Kidney (tissue), 14 donors: Measurements from ENCODE around the gene CMPK1. TPM values are rescaled to one million over a fixed set of nuclear protein-coding genes. Genes with fewer than 3 reads are reported as not detected.

ENCODE experiments used
- DNase-seq, 5 donors: peaks; one replicate each; pipeline ENCODE4 v3.0.0-alpha.2; 2013 to 2020
- FAIRE-seq: peaks from 2 replicates; lab custom pipeline; 2012; peaks lifted over from hg19 to GRCh38; lab: Jason Lieb, UNC
- H3K27ac ChIP-seq, 2 donors: one replicate each; pipeline ENCODE4 v1.7.0; 2013; ENCODE audit warnings: low read depth in 2 of 2, low read length in 2 of 2, inconsistent platforms in 1 of 2
- H3K27me3 ChIP-seq: one replicate; pipeline ENCODE4 v1.7.1; 2013; ENCODE audit warnings: low read length, inconsistent platforms; ENCODE audit not compliant: control insufficient read depth, insufficient read depth
- H3K36me3 ChIP-seq, 3 donors: one replicate each; pipeline versions ENCODE4 v1.7.0 to v1.7.1; 2013; ENCODE audit warnings: low read length in 3 of 3, control low read depth in 1 of 3, inconsistent platforms in 1 of 3; ENCODE audit not compliant: insufficient read depth in 3 of 3, control insufficient read depth in 2 of 3
- H3K4me1 ChIP-seq, 3 donors: one replicate each; pipeline versions ENCODE4 v1.7.0 to v1.7.1; 2013; ENCODE audit warnings: low read length in 3 of 3, inconsistent platforms in 1 of 3, low read depth in 1 of 3; ENCODE audit not compliant: control insufficient read depth in 2 of 3, insufficient read depth in 2 of 3
- H3K4me3 ChIP-seq, 3 donors: one replicate each; pipeline versions ENCODE4 v1.7.0 to v1.8.1; 2013; ENCODE audit warnings: low read length in 3 of 3, control low read depth in 1 of 3, inconsistent platforms in 1 of 3
- H3K9ac ChIP-seq, 3 donors: one replicate each; pipeline versions ENCODE4 v1.7.0 to v1.7.1; 2013; ENCODE audit warnings: low read length in 3 of 3, control low read depth in 1 of 3, inconsistent platforms in 1 of 3
- H3K9me3 ChIP-seq, 3 donors: one replicate each; pipeline versions ENCODE4 v1.7.0 to v1.7.1; 2013; ENCODE audit warnings: low read length in 3 of 3, control low read depth in 1 of 3, inconsistent platforms in 1 of 3; ENCODE audit not compliant: control insufficient read depth in 2 of 3, insufficient read depth in 1 of 3
- intact Hi-C: fragments of 100-400 bp; cut with DNase I; formaldehyde crosslinking; loops from one replicate; pipeline ENCODE4 v1.11.1; 2022
- polyA plus RNA-seq: library from polyadenylated mRNA; stranded (reverse); fragments of 350-450 nt; fragmentation: Illumina TruSeq; extraction: RNeasy Lipid Tissue Mini Kit (QIAGEN cat#74804); gene quantifications from one replicate; pipeline ENCODE4 v1.2.3, GENCODE V29; 2014; ENCODE audit warnings: low read depth, low replicate concordance; ENCODE audit not compliant: insufficient read depth
- total RNA-seq: library from RNA; stranded (reverse); fragmentation: NEBNext Ultra II Directional; extraction: Animal tissue kit (Norgen Biotek cat#: 25700); gene quantifications from one replicate; pipeline ENCODE4 v1.2.1, GENCODE V29; 2021
- TF ChIP-seq, protein P1 (sequence below): IDR thresholded peaks from 3 replicates; pipeline ENCODE4 v1.5.1; 2012; ENCODE audit warnings: mild to moderate bottlenecking, moderate library complexity, borderline replicate concordance; ENCODE audit not compliant: insufficient read depth; ENCODE audit errors: extremely low read depth
- donor health status: control.
- donor health status: control.
- donor health status: control.
- donor health status: control.
- donor health status: control.
- donor health status: DM: yes; HTN: yes; CAD: no.
- donor health status: Normal renal cell carcinoma (clear cell type).

CMPK1 gene
- total and polyA plus RNA-seq, 2 donors from 2014 or later: 55.8 to 92.1 TPM

DNA sequence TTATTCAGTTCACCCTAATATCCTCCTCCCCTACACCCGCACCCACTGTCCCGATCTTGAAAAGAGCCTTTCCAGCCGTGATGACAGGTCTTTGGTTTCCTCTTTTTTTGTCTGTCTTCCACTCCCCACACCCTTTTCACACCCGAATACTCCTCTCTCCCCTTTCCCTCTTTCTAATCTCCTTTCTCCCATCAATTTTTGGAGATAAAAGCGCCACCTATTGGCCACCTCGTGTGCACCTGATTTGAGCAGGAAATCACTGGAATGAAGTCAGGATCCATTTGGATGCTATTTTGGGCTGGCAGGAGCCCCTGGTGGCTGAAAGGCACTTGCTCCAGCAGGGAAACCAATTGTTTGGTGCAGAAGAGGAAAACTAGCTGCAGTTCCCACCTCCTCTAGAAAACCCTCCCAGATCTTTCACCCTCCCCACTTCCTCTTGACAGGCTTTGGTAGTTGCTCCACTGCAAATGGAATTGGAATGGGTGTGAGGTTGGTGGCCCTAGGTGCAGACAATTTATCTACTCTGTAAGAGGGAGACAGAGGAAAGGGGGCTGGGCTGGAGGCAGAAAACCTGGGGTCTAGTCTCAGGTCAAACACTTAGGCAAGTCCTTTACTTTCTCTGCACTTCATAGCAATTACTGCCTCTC, 90.9 kb downstream of the CMPK1 start:
- H3K36me3 ChIP-seq: no peaks in the 10 kb centered on the region
- TF ChIP-seq, protein P1, sequence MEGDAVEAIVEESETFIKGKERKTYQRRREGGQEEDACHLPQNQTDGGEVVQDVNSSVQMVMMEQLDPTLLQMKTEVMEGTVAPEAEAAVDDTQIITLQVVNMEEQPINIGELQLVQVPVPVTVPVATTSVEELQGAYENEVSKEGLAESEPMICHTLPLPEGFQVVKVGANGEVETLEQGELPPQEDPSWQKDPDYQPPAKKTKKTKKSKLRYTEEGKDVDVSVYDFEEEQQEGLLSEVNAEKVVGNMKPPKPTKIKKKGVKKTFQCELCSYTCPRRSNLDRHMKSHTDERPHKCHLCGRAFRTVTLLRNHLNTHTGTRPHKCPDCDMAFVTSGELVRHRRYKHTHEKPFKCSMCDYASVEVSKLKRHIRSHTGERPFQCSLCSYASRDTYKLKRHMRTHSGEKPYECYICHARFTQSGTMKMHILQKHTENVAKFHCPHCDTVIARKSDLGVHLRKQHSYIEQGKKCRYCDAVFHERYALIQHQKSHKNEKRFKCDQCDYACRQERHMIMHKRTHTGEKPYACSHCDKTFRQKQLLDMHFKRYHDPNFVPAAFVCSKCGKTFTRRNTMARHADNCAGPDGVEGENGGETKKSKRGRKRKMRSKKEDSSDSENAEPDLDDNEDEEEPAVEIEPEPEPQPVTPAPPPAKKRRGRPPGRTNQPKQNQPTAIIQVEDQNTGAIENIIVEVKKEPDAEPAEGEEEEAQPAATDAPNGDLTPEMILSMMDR: peak; percentile 61
- no peaks in the 10 kb centered on the region for H3K9me3 ChIP-seq
- intact Hi-C loops: no loop called here
- no peaks in the 10 kb centered on the region for H3K4me1 ChIP-seq
- H3K27me3 ChIP-seq: peaks cover 1% of the 10 kb centered on the region
- peak in 3 of 5 donors; percentile 49 to 81 (median 70) for DNase-seq
- no peak overlapping the region for H3K9ac ChIP-seq
- H3K4me3 ChIP-seq: no peak overlapping the region
- no peak overlapping the region for H3K27ac ChIP-seq
- no peak for FAIRE-seq

Other genes with a start within 250 kb of the CMPK1 start
- gene CYP4A22, start 196.3 kb upstream of the CMPK1 start, total RNA-seq: 4.1 TPM
- 108 TPM for gene CYP4A22, start 196.3 kb upstream of the CMPK1 start, polyA plus RNA-seq
- gene PDZK1IP1, start 143.8 kb upstream of the CMPK1 start, total RNA-seq: 245 TPM
- 2,553 TPM for gene PDZK1IP1, start 143.8 kb upstream of the CMPK1 start, polyA plus RNA-seq
- 6.5 TPM for gene TAL1, start 101.6 kb upstream of the CMPK1 start, total RNA-seq
- gene TAL1, start 101.6 kb upstream of the CMPK1 start, polyA plus RNA-seq: 3.1 TPM
- 2.5 TPM for gene STIL, start 19.6 kb upstream of the CMPK1 start, total RNA-seq
- 0.28 TPM for gene STIL, start 19.6 kb upstream of the CMPK1 start, polyA plus RNA-seq
- not detected for gene FOXE3, start 82.5 kb downstream of the CMPK1 start, total RNA-seq
- 0.19 TPM for gene FOXE3, start 82.5 kb downstream of the CMPK1 start, polyA plus RNA-seq
- gene FOXD2, start 104.3 kb downstream of the CMPK1 start, total RNA-seq: 0.82 TPM
- gene FOXD2, start 104.3 kb downstream of the CMPK1 start, polyA plus RNA-seq: 2.3 TPM